AG04450 (cell line): ENCODE measurements around the gene TSPAN31. TPM values are rescaled to one million over a fixed set of nuclear protein-coding genes. Genes with fewer than 3 reads are reported as not detected.
A peak's percentile ranks its signal among the peaks of the same experiment; 100 is the strongest.

Source experiments
- CTCF ChIA-PET: fragments of 300-600, 350-600 bp; formaldehyde crosslinking; extraction: SDS; loops from one replicate; lab custom pipeline; 2022; ENCODE audit warnings: antibody characterized with exemption, inconsistent platforms; lab: Charles Lee
- POLR2A ChIA-PET: fragments of 350-600 bp; formaldehyde crosslinking; extraction: SDS; loops from one replicate; lab custom pipeline; 2021; ENCODE audit warnings: antibody characterized with exemption, inconsistent platforms; lab: Yijun Ruan, JAX
- DNase-seq: peaks from one replicate; pipeline ENCODE4 v3.0.0-alpha.2; 2011; ENCODE audit warnings: low read depth, low spot score
- H3K27ac ChIP-seq: one replicate; pipeline ENCODE4 v1.5.1; 2012; ENCODE audit warnings: low read depth, low read length, control low read depth
- H3K27me3 ChIP-seq: one replicate; pipeline ENCODE4 v1.6.0; 2012; ENCODE audit warnings: low read length; ENCODE audit not compliant: control insufficient read depth, insufficient read depth
- H3K4me3 ChIP-seq: 2 replicates; pipeline ENCODE4 v1.5.1; 2011; ENCODE audit warnings: mild to moderate bottlenecking, low read depth, low read length, control low read depth
- H3K9me3 ChIP-seq: 2 replicates; pipeline ENCODE4 v1.5.1; 2012; ENCODE audit warnings: low read length; ENCODE audit not compliant: control insufficient read depth, insufficient read depth
- polyA plus RNA-seq: library from polyadenylated mRNA; depleted of rRNA; stranded (reverse); fragments of >200 nt; gene quantifications from 2 replicates; pipeline ENCODE4 v1.2.3, GENCODE V29; 2011
- TF ChIP-seq, protein P1 (sequence below): IDR thresholded peaks from 2 replicates; pipeline ENCODE4 v1.5.1; 2011; ENCODE audit warnings: low read depth, low read length, control low read depth, inconsistent platforms

TSPAN31 gene
- polyA plus RNA-seq, 1 experiment: 45.9 TPM

DNA sequence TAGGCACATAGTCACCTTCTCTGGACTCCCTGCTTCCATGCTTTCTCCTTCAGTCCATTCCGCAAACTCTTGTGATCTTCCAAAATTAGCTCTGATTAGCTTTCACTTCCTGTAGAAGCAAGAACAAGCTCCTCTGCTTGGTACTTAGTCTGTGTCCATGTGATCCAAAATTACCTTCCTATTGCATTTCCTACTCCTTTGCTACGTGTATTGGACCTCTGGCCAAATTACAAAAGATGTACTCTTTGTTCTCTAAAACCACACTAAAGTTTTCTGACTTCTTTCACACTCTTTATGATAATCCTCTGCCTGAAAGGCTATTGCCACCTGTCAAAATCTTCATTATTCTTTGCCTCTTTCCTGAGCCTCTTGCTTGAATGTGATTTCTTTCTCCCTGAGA is 37.0 kb downstream of the TSPAN31 start:
- DNase-seq: no peak
- no peaks in the 10 kb centered on the region; the same call in 1 of the 2 replicates for H3K9me3 ChIP-seq
- H3K4me3 ChIP-seq: no peak overlapping the region
- ChIA-PET CTCF (interaction anchor here (0.9 to 1.0 kb wide), 4 partner anchors 22 to 129 kb away, joined by 3 to 4 read pairs (median 3); no protein-coding TSS in a partner anchor), POLR2A (interaction anchor here (0.5 kb wide), 1 partner anchor 37 kb away, joined by 3 read pairs; the partner anchor contains the start of gene TSPAN31)
- H3K27ac ChIP-seq: no peak overlapping the region
- TF ChIP-seq, protein P1, sequence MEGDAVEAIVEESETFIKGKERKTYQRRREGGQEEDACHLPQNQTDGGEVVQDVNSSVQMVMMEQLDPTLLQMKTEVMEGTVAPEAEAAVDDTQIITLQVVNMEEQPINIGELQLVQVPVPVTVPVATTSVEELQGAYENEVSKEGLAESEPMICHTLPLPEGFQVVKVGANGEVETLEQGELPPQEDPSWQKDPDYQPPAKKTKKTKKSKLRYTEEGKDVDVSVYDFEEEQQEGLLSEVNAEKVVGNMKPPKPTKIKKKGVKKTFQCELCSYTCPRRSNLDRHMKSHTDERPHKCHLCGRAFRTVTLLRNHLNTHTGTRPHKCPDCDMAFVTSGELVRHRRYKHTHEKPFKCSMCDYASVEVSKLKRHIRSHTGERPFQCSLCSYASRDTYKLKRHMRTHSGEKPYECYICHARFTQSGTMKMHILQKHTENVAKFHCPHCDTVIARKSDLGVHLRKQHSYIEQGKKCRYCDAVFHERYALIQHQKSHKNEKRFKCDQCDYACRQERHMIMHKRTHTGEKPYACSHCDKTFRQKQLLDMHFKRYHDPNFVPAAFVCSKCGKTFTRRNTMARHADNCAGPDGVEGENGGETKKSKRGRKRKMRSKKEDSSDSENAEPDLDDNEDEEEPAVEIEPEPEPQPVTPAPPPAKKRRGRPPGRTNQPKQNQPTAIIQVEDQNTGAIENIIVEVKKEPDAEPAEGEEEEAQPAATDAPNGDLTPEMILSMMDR: no peak
- H3K27me3 ChIP-seq: no peaks in the 10 kb centered on the region

DNA sequence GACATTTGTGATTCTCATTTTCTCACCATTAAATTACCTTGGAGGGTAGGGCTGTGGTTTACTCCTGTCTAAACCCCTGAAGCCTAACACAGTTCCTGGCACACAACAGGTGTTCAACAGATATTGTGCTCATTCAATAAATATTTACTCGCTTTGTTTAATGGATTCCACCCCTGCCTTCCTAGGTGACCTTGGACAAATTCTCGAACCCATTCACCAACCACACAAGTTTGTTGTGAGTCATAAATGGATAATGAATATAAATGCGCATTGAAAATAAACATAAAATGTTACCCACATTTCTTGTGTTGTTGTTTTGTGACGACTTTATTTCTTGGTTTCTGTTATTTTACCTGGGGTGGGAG is 37.4 kb downstream of the TSPAN31 start:
- POLR2A ChIA-PET: no interaction called here
- CTCF ChIA-PET: interaction anchor here (1.0 to 2.4 kb wide), 9 partner anchors 8 to 143 kb away, joined by 3 to 20 read pairs (median 5); partner anchors contain the start of gene CYP27B1
- no peaks in the 10 kb centered on the region for H3K27me3 ChIP-seq
- no peak overlapping the region for H3K27ac ChIP-seq
- no peak overlapping the region for H3K4me3 ChIP-seq
- no peaks in the 10 kb centered on the region; the same call in 1 of the 2 replicates for H3K9me3 ChIP-seq
- TF ChIP-seq, protein P1: no peak
- no peak for DNase-seq

DNA sequence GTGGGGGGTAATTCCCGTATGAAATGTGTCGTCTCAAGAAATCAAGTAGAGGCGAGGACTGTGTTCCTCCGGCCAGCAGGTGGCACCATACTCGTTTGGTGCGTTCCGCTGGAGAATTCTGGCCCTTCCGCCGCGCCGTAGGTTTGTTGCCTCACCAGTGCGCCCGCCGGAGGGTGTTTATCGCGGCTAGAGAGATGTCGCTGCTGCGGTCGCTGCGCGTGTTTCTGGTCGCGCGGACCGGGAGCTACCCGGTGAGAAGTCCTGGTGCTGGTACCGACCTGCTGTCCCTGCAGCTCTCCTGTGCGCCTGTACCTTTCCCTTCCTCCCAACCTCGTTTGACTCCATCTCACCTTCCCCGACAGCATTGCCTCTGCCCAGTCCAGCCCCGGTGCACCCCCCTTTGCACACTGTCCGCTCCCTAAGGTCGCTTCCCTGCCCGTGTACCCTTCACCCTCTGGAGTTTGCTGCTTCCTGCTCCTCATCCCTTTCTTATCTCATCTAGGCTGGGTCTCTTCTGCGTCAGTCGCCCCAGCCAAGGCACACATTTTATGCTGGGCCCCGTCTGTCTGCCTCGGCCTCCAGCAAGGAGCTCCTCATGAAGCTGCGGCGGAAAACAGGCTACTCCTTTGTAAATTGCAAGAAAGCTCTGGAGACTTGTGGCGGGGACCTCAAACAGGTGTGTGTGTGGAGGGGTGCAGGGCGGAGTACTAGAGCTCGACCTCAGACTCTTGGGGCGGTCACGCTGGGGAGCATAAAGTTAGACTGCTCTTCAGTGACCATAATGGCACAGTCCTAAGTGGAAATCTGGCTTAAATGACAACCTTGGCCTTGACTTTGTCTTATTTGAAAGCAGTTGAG is 38.0 kb downstream of the TSPAN31 start, which contains the start of gene TSFM:
TSS of gene TSFM (plus strand) at position 180 of the 858 bp plus-strand sequence. CDS start at position 195, 15 bp downstream.
- DNase-seq: peak; percentile 81
- Histone ChIP-seq H3K27me3 (no peaks in the 10 kb centered on the region), H3K9me3 (no peaks in the 10 kb centered on the region; the same call in 1 of the 2 replicates), H3K27ac (no peak within 1 kb of the TSS), H3K4me3 (peak within 1 kb of the TSS; percentile 100)
- ChIA-PET CTCF (interaction anchor here (0.6 to 2.4 kb wide), 25 partner anchors 9 to 1617 kb away, joined by 3 to 20 read pairs (median 4); partner anchors contain the start of genes CYP27B1, EEF1AKMT3 and METTL1), POLR2A (interaction anchor here (0.6 kb wide), 2 partner anchors 89 to 96 kb away, joined by 3 to 11 read pairs; no protein-coding TSS in a partner anchor)
- TF ChIP-seq, protein P1: peak; percentile 92

DNA sequence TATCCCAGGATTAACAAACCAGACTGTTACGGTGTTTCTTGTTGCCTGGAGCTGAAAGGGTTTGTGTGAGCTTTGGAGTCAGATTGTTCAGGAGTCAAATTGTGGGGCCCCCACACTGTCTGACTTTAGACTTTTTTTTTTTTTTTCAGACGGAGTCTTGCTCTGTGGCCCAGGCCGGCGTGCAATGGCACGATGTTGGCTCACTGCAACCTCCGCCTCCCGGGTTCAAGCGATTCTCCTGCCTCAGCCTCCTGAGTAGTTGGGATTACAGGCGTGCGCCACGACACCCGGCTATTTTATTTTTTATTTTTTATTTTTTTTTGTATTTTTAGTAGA is 38.6 kb downstream of the TSPAN31 start:
- CTCF ChIA-PET: interaction anchor here (0.6 to 2.4 kb wide), 20 partner anchors 9 to 1618 kb away, joined by 3 to 20 read pairs (median 4); partner anchors contain the start of genes CYP27B1, EEF1AKMT3 and METTL1
- Histone ChIP-seq H3K4me3 (peak overlapping the region; percentile 100), H3K9me3 (no peaks in the 10 kb centered on the region; the same call in 1 of the 2 replicates), H3K27ac (no peak overlapping the region), H3K27me3 (no peaks in the 10 kb centered on the region)
- TF ChIP-seq, protein P1: no peak
- DNase-seq: no peak
- POLR2A ChIA-PET: interaction anchor here (0.6 kb wide), 2 partner anchors 90 to 95 kb away, joined by 3 to 11 read pairs; no protein-coding TSS in a partner anchor
